GDM1 (cell line): Measurements from ENCODE around the gene MYOC.
"Not testable (repeated sequence)": the region's sequence is repeated elsewhere in the genome, so short reads cannot be mapped to it uniquely, and the experiment has no call there.

ENCODE experiments used
- DNase-seq: peaks from one replicate; lab custom pipeline; 2025; lab: John Stamatoyannopoulos, UW

The MYOC gene

GRCh38 chr1:171646249-171646560 lies 6.3 kb downstream of the MYOC start:
- DNase-seq = no peak

- DNase-seq = no peak
These were observed 6.8 kb downstream of the MYOC start for GRCh38 chr1:171645553-171646248.

GRCh38 chr1:171644805-171645483 lies 7.5 kb downstream of the MYOC start:
- DNase-seq = peak; percentile 53

GRCh38 chr1:171643156-171643555 lies 9.3 kb downstream of the MYOC start:
- DNase-seq = no peak

GRCh38 chr1:171642197-171642596 lies 10.3 kb downstream of the MYOC start:
- no peak for DNase-seq

- DNase-seq = no peak
These were observed 11.2 kb downstream of the MYOC start for GRCh38 chr1:171641076-171641864.

- no peak for DNase-seq
These were observed 12.3 kb downstream of the MYOC start for GRCh38 chr1:171640225-171640624.

- DNase-seq = no peak
These were observed 14.4 kb downstream of the MYOC start for GRCh38 chr1:171637928-171638576.

- no peak for DNase-seq
These were observed 16.3 kb downstream of the MYOC start for GRCh38 chr1:171636141-171636540.

- DNase-seq = no peak
These were observed 16.8 kb downstream of the MYOC start for GRCh38 chr1:171635661-171636060.

- DNase-seq = no peak
These were observed 24.3 kb downstream of the MYOC start for GRCh38 chr1:171628225-171628624.

- no peak for DNase-seq
These were observed 25.5 kb downstream of the MYOC start for GRCh38 chr1:171627020-171627419.

- no peak for DNase-seq
These were observed 27.3 kb downstream of the MYOC start for GRCh38 chr1:171625225-171625624.

- no peak for DNase-seq
These were observed 28.7 kb downstream of the MYOC start for GRCh38 chr1:171623651-171624331.

GRCh38 chr1:171622152-171622462 lies 30.4 kb downstream of the MYOC start, which contains the start of gene MYOCOS:
MYOCOS (plus strand) TSS chr1:171622243; CDS start chr1:171623884, 1,641 bp downstream.
- no peak for DNase-seq

- no peak for DNase-seq
These were observed 35.9 kb downstream of the MYOC start for GRCh38 chr1:171616586-171616985.

- DNase-seq = not testable (repeated sequence)
These were observed 37.2 kb downstream of the MYOC start for GRCh38 chr1:171615122-171615906.

- DNase-seq = no peak
These were observed 39.2 kb downstream of the MYOC start for GRCh38 chr1:171613282-171613681.

- DNase-seq = no peak
These were observed 41.2 kb downstream of the MYOC start for GRCh38 chr1:171611306-171611705.

GRCh38 chr1:171610385-171610784 lies 42.1 kb downstream of the MYOC start:
- no peak for DNase-seq

- DNase-seq = no peak
These were observed 46.0 kb downstream of the MYOC start for GRCh38 chr1:171606402-171606941.
